ENCODE measurements around the gene ZER1.
"Not testable (repeated sequence)": the region's sequence is repeated elsewhere in the genome, so short reads cannot be mapped to it uniquely, and the experiment has no call there.

ZER1 gene

DNA sequence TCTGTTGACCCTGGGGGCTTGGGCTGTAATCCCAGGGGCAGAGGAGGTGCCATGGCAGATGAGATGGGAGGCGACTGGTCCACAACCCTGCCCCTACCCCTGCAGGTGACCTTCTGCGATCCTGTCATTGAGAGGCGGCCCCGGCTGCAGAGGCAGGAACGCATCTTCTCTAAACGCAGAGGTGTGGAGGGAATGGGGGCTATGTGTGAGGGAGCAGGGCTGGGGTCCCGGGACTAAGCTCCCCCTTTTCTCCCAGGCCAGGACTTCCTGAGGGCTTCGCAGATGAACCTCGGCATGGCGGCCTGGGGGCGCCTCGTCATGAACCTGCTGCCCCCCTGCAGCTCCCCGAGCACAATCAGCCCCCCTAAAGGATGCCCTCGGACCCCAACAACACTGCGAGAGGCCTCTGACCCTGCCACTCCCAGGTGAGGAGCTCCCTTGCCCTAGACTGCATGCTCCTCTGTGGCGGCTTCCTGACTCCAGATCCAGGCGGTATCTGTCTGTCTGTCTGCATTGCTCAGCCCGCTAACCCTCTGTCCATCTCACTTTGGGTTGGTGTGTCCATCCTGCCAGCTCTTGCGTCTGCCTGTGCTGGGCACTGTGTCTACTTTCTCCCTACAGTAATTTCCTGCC is 57.7 kb downstream of the ZER1 start:
- DNase-seq = no peak

DNA sequence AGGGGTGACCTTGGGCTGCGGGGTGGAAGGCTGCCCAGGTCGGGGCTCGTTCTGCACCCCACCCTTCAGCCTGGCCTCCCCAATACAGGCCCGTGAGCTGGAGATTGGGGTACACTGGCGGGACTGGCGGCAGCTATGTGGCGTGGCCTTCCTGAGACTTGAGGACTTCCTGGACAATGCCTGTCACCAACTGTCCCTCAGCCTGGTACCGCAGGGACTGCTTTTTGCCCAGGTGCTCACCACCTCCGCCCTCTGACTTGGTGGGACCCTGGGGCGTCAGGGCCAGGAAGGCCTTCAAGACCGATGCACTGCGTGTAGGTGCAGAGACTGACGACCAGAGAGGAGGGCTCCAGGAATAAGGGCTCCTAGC is 58.3 kb downstream of the ZER1 start:
- no peak for DNase-seq

DNA sequence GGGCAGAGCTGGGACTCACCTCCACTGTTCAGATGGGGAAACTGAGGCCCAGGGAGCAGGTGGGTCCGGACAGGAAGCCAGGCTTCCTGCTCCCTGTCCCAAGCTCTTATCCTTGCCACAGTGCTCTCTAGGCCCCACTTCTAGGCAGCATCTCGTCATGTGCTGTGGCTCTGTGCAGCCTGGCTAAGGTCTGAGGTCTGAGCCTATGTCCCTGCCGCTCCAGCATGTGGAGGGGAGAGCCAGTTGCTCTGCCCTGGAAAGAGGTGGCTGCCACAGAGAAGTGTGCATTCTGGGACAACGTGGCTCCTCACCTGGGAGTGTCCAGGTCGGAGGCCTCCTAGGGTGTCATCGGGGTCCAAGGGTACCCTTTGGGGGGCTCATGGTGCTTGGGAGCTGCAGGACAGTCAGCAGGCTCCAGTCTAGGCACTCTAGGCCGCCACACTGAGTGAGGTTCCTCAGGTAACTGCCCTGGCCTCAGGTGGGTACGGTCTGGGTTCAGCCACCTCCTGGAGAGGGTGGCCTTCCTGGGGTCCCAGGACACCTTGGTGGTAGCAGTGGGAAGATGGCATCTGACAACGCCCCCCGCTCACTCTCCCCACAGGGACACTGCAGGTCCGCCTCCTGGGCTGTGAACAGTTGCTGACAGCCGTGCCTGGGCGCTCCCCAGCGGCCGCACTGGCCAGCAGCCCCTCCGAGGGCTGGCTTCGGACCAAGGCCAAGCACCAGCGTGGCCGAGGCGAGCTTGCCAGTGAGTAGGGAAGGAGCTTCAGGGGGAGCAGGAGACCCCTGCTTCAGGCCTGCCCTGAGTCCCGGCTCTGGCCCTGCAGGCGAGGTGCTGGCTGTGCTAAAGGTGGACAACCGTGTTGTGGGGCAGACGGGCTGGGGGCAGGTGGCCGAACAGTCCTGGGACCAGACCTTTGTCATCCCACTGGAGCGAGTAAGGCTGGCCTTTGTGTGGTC is 59.0 kb downstream of the ZER1 start:
- no peak for DNase-seq

DNA sequence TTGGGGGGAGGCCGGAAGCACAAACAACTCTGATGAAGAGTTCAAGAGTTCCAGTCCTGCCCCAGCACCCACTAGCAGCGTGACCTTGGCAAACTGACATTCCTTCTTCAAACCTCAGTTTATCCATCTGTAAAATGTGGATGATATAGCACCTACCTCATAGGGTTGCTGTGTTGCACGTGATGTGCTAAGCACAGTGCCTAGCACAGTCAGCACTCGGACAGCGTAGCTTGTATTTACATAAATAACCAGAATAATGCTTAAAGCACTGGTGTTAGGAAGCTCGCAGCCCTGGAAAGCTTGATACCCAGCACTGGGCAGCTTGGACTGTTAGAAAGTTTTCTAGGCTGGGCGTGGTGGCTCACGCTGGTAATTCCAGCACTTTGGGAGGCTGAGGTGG is 64.3 kb downstream of the ZER1 start:
- DNase-seq = no peak

DNA sequence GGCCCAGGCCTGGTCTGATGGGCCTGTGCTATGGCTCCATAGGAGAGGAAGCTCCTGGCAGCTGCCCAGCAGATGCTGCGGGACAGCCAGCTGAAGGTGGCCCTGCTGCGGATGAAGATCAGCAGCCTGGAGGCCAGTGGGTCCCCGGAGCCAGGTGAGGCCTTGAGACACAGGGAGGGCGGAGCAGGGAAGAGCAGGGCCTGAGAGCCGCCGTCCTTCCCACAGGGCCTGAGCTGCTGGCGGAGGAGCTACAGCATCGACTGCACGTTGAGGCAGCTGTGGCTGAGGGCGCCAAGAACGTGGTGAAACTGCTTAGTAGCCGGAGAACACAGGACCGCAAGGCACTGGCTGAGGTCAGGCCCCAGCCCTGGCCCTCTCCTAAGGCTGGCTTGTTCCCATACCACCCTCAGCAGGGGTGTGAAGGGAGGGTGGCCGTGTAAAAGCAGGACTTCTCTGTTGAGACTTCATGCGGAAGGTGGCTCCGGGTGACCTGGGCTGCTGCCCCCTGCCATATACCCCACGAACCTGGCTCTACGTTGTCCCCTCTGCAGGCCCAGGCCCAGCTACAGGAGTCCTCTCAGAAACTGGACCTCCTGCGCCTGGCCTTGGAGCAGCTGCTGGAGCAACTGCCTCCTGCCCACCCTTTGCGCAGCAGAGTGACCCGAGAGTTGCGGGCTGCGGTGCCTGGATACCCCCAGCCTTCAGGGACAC is 64.9 kb downstream of the ZER1 start:
- DNase-seq = no peak

DNA sequence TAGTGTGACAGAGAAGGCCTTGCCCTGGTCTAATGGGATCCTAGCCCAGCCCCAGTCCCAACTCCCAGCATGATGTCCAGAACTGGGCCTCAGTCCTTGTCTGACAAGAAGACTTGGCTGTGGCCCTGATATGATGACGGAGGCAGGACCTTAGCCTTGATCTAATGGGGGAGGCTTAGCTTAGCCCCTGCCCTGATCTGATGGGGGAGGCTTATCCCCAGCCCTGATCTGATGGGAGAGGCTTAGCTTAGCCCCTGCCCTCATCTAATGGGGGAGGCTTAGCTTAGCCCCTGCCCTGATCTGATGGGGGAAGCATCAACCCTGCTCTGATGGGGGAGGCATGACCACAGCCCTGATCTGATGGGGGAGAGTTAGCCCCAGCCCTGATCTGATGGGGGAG is 65.7 kb downstream of the ZER1 start:
- DNase-seq = no peak

DNA sequence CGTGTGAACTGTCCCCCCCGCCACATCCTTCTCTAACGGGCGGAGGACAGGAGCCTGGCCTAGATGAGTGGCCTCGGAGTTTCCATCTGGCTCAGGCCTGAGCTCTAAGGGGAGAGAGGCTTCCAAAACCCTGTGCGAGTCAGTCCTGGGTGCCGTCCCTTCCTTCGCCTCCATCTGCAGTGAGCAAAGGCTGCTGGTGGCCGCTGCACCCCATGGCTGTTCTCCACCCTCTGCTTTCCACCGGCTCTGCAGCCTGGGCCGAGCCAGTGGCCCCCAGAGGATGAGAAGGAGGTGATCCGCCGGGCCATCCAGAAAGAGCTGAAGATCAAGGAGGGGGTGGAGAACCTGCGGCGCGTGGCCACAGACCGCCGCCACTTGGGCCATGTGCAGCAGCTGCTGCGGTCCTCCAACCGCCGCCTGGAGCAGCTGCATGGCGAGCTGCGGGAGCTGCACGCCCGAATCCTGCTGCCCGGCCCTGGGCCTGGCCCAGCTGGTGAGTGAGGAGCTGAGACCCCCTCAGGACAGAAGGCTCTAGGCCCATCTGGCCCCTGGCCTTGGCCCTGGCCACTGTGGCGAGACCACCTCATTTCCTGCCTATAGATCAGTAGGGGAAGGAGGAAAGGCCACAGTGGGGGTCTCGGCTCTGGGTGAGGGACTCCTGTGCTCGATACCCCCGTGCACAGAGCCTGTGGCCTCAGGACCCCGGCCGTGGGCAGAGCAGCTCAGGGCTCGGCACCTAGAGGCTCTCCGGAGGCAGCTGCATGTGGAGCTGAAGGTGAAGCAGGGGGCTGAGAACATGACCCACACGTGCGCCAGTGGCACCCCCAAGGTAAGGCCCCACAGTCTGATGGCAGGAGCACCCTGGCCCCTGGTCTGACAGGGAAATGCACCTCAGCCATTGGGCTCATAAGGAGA is 66.4 kb downstream of the ZER1 start:
- DNase-seq = no peak

DNA sequence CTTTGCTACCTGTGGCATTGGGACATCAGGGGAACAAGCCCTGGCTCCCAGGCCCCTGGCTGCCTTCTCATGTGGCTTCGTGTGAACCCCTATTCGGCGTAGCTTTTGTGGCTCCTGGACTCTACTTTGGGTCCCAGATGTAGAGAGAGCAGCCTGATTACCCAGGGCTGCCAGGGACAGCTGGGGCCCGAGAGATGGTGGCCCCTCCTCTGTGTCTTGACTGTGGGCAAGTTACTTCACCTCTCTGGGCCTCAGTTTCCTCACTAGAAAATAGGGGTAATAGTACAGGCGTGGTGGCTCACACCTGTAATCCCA is 67.4 kb downstream of the ZER1 start:
- DNase-seq = no peak

DNA sequence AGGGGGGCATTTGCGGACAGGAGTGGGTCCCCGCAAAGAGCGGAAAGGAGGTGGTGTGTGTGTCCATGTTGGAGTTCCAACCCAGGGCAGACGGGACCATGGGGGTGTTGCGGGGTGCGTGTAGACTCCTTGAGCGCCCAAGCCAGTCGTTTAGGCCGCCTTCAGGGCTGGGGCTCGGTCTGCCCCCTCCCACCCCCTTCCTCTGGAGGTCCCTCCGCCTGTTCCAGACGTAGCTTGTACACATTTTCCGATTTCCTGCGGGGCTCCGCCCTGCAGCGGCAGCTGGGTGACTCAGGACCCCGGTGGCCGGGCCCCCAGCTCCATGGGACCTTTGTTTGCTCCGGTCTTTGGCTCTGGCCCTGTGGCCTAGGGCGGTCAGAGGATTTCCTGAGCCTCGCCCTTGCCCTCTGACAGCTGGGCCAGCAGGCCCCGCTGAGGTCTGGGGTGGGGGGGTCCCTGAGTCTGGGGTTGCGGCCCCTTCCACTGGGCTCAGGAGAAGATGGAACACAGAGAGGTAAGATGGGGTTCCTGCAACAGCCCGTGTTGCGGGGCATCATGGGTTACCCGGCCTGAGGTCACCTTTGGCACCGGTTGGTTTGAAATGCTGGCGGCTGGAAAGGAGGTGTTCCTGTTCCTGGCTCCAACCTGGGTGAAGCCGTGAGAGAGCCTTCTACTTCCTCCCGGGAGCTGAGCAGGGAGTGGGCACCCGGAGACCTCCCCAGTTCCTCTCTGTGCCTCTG is 67.9 kb downstream of the ZER1 start:
- peak in 1 of 2 experiments; percentile 45 for DNase-seq

DNA sequence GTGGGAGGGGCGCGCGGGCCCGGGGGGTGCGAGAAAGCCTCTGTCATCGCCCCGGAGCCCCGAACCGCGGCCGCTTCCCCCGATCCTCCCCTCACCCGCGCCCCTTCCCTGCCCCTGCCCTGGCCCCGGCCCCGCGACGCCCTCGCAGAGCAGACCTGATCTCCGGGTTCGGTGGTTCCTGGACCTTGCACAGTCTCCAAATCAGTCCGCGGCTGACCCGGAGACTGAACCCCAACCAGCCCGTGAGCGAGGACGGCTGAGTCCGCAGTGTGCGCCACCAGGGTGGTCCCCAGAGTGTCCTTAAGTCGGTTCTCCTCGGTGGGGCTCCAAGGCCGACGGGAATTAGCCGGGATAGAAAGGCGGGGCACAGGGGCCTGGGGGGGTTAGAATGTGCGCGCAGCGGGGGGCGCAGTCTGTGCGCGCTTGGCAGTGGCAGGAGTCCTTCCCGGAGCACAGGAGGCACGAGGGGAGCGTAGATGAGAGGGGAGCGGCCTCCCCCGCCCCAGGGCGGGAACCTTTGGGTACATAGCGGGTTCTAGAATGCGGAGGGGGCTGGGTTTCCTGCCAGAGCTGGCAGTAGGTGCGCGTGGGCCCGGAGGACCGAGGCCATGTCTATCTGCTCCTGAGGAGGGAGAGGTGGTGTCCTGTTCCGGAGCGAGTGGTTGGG is 68.6 kb downstream of the ZER1 start:
- peak; percentile 35 to 40 for DNase-seq

DNA sequence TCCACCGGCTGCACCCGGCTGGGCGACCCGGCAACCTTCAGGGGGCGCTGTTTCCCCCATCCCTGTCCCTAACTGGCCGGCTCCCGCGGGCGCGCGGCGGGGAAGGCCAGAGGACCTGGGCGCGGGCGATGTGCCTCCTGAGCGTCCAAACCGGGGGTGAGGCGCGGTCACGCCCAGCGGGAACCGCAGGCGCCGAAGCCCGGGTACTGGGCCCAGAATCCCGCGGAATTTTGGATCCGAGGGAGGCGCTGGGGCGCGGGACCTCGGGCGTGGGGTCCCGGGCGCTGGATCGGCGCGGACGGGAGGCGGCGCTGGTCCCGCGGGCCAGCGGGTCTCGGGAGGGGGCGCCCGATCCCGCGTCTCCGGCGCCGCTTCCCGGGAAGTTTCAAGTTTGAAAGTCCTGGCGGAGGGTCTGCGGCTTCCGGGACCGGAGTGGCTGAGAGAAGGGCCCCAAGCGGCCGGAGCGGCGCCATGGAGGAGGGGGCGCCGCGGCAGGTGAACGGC is 69.2 kb downstream of the ZER1 start, which contains the start of gene PKN3:
PKN3 (plus strand) TSS at position 59 of the 504 bp plus-strand sequence; CDS start at position 472, 413 bp downstream.
- peak; percentile 71 to 88 for DNase-seq

DNA sequence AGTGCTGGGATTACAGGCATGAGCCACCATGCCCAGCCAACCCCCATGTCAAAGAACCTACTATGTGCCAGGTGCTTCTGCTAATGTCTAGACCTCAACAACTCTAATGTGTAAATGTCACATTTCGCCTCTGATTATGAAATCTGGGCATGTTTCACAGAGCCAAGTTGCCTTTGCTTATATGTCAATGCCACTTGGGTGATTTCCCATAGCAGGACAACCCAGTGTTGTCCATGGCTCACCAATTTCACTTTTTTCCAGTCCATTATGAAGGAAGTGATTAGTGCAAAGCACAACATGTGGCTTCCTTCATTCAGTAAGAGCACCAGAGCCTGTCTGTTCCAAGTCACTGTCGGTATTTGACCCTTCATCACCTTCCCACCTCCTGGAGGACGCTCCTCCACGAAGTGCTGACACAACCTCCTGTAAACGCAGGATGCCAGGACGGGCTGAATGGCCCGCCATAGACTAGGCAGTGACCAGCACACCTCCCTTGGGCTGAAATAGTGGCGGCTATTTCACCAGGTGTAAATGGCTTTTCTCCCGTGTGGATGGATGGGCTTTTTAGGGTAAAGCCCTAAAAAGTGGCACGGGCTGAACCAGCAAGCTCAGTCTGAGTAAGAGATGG is 70.4 kb downstream of the ZER1 start:
- DNase-seq = no peak

DNA sequence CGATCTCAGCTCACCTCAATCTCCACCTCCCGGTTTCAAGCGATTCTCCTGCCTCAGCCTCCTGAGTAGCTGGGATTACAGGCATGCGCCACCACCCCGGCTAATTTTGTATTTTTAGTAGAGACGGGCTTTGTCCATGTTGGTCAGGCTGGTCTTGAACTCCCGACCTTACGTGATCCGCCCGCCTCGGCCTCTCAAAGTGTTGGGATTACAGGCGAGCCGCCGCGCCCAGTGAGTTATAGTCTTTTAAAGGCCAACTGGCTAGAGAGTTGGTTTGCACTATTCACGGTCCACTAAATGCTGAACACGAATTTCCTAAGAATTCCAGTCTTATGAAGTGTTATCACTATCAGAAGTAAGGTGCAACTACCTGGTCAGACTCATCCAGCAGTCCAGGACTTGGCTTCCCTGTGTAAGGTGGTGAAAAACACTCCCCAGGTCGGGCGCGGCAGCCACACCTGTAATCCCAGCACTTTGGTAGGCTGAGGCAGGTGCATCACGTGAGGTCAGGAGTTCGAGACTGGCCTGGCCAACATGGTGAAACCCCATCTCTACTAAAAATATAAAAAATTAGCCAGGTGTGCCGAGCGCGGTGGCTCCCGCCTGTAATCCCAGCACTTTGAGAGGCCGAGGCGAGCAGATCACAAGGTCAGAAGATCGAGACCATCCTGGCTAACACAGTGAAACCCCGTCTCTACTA is 72.5 kb downstream of the ZER1 start:
- not testable (repeated sequence) for DNase-seq

DNA sequence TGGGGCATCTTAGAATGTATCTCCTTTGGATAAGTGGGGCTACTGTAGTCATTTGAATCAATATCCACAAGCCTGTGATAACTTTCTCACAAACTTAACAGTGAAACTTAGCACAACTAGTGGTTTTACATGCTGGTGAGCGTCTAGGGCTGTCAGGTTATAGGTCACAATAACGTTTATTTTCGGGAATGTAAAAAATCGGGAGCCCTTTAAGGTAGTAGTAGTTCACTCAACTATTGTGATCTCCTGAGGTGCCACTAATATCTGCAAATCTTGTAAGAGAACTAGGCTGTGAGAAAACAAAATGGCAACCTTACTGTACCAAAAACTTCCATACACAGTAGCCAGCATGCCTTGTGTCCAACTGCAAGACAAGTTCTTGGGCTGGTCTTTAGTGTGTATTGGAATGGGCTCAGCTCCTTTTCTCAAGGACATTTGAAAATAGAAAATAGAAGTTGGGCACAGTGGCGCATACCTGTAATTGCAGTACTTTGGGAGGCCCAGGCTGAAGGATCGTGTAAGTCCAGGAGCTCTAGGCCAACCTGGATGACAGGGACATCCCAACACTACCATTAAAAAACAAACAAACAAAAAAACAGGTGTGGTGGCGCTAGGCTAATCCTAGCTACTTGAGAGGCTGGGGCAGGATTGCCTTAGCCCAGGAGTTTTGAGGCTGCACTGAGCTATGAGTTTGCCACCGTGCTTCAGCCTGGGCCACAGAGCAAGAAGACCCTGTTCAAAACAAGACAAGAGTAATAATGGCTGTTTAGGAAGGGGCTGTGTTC is 74.6 kb downstream of the ZER1 start:
- DNase-seq = no peak

DNA sequence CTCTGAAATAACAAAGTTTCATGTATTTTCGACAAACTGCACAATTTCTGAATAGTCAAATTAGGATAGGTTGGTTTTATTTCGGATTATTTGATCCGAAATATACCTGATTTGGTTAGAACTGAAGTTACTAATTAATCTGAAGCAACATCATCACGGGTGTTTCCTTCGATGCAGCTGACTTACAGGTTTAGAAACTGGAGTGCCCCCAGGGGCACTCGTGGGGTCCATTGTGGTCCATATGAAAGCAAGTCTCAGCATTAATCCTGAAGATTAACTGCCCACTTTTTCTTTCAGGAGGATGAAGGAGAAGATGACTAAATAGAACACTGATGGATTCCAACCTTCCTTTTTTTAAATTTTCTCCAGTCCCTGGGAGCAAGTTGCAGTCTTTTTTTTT is 77.4 kb downstream of the ZER1 start:
- no peak for DNase-seq

DNA sequence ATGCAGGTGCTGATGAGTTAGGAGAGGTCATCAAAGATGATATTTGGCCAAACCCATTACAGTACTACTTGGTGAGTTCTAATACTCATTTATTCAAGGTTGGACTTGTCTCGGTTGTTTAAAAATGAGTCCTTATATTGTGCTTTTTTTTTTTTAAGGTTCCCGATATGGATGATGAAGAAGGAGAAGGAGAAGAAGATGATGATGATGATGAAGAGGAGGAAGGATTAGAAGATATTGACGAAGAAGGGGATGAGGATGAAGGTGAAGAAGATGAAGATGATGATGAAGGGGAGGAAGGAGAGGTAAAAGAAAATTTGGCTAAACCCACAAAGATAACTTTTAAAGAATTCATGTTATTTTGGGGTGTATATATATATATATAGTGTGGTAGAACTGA is 78.0 kb downstream of the ZER1 start:
- not testable (repeated sequence) for DNase-seq

DNA sequence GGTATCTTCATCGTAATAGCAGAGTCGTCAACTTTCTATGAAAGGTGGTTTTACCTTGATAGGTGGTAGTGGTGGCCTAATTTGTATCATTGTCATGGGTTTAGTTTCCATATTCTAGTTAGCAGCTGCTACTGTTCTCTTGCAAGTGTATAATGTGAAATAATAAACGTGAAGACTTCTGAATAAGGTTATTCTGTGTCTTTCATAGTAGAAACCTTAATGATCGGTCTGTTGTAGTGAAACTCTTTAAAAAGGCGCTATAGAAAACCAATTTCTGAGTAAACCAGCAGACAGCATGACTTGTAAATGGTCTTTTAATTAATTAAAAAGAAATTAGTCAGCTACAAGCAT is 81.1 kb downstream of the ZER1 start:
- no peak for DNase-seq

DNA sequence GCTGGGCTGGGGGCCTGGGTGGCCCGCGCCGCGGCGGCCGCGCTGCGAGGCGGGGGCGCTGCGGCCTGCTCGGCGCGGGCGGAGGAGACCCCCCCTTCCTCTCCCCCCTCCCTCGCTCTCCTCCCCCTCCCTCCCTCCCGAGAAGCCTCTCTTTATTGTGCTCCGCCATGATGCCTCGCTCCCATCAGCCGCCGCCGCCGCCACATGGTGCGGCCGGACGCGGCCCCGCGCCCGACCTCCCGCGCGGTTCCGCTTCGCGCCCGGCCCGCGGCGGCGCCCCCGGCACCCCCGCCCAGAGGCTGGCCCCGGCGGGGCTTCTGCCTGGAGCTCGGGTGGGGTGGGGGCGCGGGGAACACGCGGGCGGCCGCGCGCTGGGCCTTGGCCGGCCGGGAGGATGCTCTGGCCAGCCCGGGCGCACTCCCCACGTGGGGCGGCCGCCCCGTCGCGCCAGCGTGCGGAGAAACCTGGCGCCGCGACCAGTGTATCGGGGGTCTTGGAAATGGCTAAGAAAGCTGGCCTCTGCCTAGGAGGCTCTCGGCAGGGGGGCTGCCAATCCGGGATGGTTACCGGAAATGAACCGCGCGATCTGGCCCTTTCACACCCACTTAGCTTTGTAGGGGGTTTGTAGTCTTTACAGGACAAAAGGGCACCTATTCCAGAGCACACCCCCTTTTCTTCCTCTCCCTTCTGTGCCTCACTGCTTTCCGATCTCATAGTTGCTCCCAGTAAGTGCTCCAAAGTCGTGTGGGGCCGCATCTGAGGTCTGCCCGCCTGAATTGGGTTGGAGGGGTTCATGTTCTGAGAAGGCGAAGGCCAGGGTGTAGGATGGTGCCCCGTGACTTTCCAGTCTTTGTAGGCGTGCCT is 81.7 kb downstream of the ZER1 start:
- DNase-seq = peak; percentile 49 to 57

Data from stimulated activated CD4-positive, alpha-beta T cell treated with anti-CD3 and anti-CD28 coated beads, Interleukin-4, amount 100 ng/mL, for 4 hours (primary cell).